HEK293 (cell line): ENCODE measurements around the gene NCR3LG1.

Source experiments
- CTCF ChIA-PET: fragments of 350-600 bp; formaldehyde crosslinking; extraction: SDS; loops from one replicate; lab custom pipeline; 2021; ENCODE audit warnings: antibody characterized with exemption; lab: Yijun Ruan, JAX
- POLR2A ChIA-PET: fragments of 300-600 bp; formaldehyde crosslinking; extraction: SDS; loops from one replicate; lab custom pipeline; 2020; ENCODE audit warnings: antibody characterized with exemption, inconsistent platforms; lab: Yijun Ruan, JAX
- H3K27ac ChIP-seq: fragments of 200-500 bp; sonication (Bioruptor generic); 2 replicates; pipeline ENCODE4 v1.5.1; 2014; ENCODE audit warnings: low read depth, low read length, control low read depth, inconsistent platforms; ENCODE audit errors: extremely low read depth
- H3K36me3 ChIP-seq, 2 experiments: fragments of 200-500 bp in 1 of 2; sonication (Bioruptor generic) in 1 of 2; 1 replicate in 1 of 2; 2 replicates in 1 of 2; pipeline ENCODE4 v1.5.1; 2014 to 2017; ENCODE audit warnings: inconsistent platforms in 2 of 2, low read length in 2 of 2; ENCODE audit not compliant: control insufficient read depth in 2 of 2, insufficient read depth in 1 of 2
- H3K4me1 ChIP-seq: fragments of 200-500 bp; sonication (Bioruptor generic); 2 replicates; pipeline ENCODE4 v1.5.1; 2014; ENCODE audit warnings: mild to moderate bottlenecking, low read length, inconsistent platforms; ENCODE audit not compliant: control insufficient read depth, insufficient read depth
- H3K4me3 ChIP-seq: 2 replicates; pipeline ENCODE4 v1.5.1; 2011; ENCODE audit warnings: low read depth, mild to moderate bottlenecking, control low read depth, low read length, moderate library complexity
- H3K9me3 ChIP-seq: fragments of 200-500 bp; sonication (Bioruptor generic); 2 replicates; pipeline ENCODE4 v1.5.1; 2014; ENCODE audit warnings: low read depth, low read length, inconsistent platforms; ENCODE audit not compliant: control insufficient read depth, insufficient read depth
- ATF2 ChIP-seq: fragments of 450-650 bp; formaldehyde crosslinking; IDR thresholded peaks from 2 replicates; pipeline ENCODE4 v1.5.1; 2016; ENCODE audit warnings: missing biosample characterization, missing genetic modification characterization, low read depth
- BCL11A ChIP-seq: fragments of 450-650 bp; formaldehyde crosslinking; IDR thresholded peaks from 2 replicates; pipeline ENCODE4 v1.5.1; 2016; ENCODE audit warnings: low read depth, missing biosample characterization, missing genetic modification characterization
- FEZF1 ChIP-seq: fragments of 450-650 bp; formaldehyde crosslinking; IDR thresholded peaks from 2 replicates; pipeline ENCODE4 v1.5.1; 2016; ENCODE audit warnings: missing biosample characterization, missing genetic modification characterization
- GLIS1 ChIP-seq: fragments of 450-650 bp; formaldehyde crosslinking; IDR thresholded peaks from 2 replicates; pipeline ENCODE4 v1.5.1; 2016; ENCODE audit warnings: missing biosample characterization, missing genetic modification characterization
- HIC1 ChIP-seq: fragments of 450-650 bp; formaldehyde crosslinking; IDR thresholded peaks from 2 replicates; pipeline ENCODE4 v1.5.1; 2016; ENCODE audit warnings: missing biosample characterization, missing genetic modification characterization
- PBX3 ChIP-seq: sonication (generic); formaldehyde crosslinking; IDR thresholded peaks from 2 replicates; pipeline ENCODE4 v1.8.1; 2022; ENCODE audit warnings: mild to moderate bottlenecking, moderate library complexity, missing genetic modification reagents
- PRDM10 ChIP-seq: fragments of 450-650 bp; formaldehyde crosslinking; IDR thresholded peaks from 2 replicates; pipeline ENCODE4 v1.5.1; 2016; ENCODE audit warnings: missing biosample characterization, missing genetic modification characterization
- SETDB1 ChIP-seq: IDR thresholded peaks from one replicate; pipeline ENCODE4 v1.6.1; 2017; ENCODE audit warnings: mild to moderate bottlenecking, low read length, moderate library complexity, mixed read lengths; ENCODE audit not compliant: insufficient read length
- TRIM28 ChIP-seq: IDR thresholded peaks from 2 replicates; pipeline ENCODE4 v1.6.1; 2011; ENCODE audit warnings: low read length, control low read depth, borderline replicate concordance
- ZNF10 ChIP-seq: fragments of 450-650 bp; formaldehyde crosslinking; IDR thresholded peaks from 2 replicates; pipeline ENCODE4 v1.5.1; 2017; ENCODE audit warnings: missing biosample characterization, missing genetic modification characterization
- ZNF133 ChIP-seq: fragments of 450-650 bp; formaldehyde crosslinking; IDR thresholded peaks from 2 replicates; pipeline ENCODE4 v1.5.1; 2016; ENCODE audit warnings: missing biosample characterization, missing genetic modification characterization
- ZNF174 ChIP-seq: fragments of 450-650 bp; formaldehyde crosslinking; IDR thresholded peaks from 2 replicates; pipeline ENCODE4 v1.5.0; 2017; ENCODE audit warnings: missing biosample characterization, mild to moderate bottlenecking, missing genetic modification characterization
- ZNF223 ChIP-seq: fragments of 450-650 bp; formaldehyde crosslinking; IDR thresholded peaks from 2 replicates; pipeline ENCODE4 v1.5.1; 2016; ENCODE audit warnings: missing biosample characterization, missing genetic modification characterization
- ZNF24 ChIP-seq: fragments of 450-650 bp; formaldehyde crosslinking; IDR thresholded peaks from 2 replicates; pipeline ENCODE4 v1.5.1; 2016; ENCODE audit warnings: missing biosample characterization, missing genetic modification characterization
- ZNF324 ChIP-seq: fragments of 450-650 bp; formaldehyde crosslinking; IDR thresholded peaks from 2 replicates; pipeline ENCODE4 v1.5.1; 2016; ENCODE audit warnings: missing biosample characterization, missing genetic modification characterization
- ZNF398 ChIP-seq: fragments of 450-650 bp; formaldehyde crosslinking; IDR thresholded peaks from 2 replicates; pipeline ENCODE4 v1.5.1; 2017; ENCODE audit warnings: missing biosample characterization, missing genetic modification characterization
- ZNF76 ChIP-seq: fragments of 450-650 bp; formaldehyde crosslinking; IDR thresholded peaks from 2 replicates; pipeline ENCODE4; 2016; ENCODE audit warnings: low read depth, missing biosample characterization, missing genetic modification characterization, borderline replicate concordance
- ZNF791 ChIP-seq: fragments of 450-650 bp; formaldehyde crosslinking; IDR thresholded peaks from 2 replicates; pipeline ENCODE4 v1.5.1; 2016; ENCODE audit warnings: missing biosample characterization, missing genetic modification characterization

Gene NCR3LG1

GRCh38 chr11:17343907-17344306, 7.7 kb upstream of the NCR3LG1 start:
- no peak overlapping the region for H3K27ac ChIP-seq
- TF ChIP-seq GLIS1, result peak; percentile 17; the same call in 1 of the 2 replicates
- TF ChIP-seq ZNF174, result no peak
- TF ChIP-seq, all 188 proteins: peak for 1
- Histone ChIP-seq H3K4me3 (no peak overlapping the region), H3K9me3 (no peaks in the 10 kb centered on the region), H3K4me1 (no peaks in the 10 kb centered on the region), H3K36me3 (no peaks in the 10 kb centered on the region)
- POLR2A ChIA-PET, result no interaction called here
- CTCF ChIA-PET, result interaction anchor here (2.2 kb wide), 1 partner anchor 10 kb away, joined by 12 read pairs; no protein-coding TSS in a partner anchor

GRCh38 chr11:17347676-17348075, 3.9 kb upstream of the NCR3LG1 start:
- no peaks in the 10 kb centered on the region for H3K4me1 ChIP-seq
- H3K36me3 ChIP-seq, result no peaks in the 10 kb centered on the region
- ChIA-PET POLR2A (no interaction called here), CTCF (interaction anchor here (1.0 kb wide), 1 partner anchor 70 kb away, joined by 3 read pairs; no protein-coding TSS in a partner anchor)
- TF ChIP-seq PBX3 (CRISPR knock-in tag) (no peak), ZNF398 (tag by site-specific recombination) (no peak), TRIM28 (no peak), ZNF10 (tag by site-specific recombination) (no peak)
- no peak overlapping the region for H3K27ac ChIP-seq
- H3K4me3 ChIP-seq, result no peak overlapping the region
- no peaks in the 10 kb centered on the region for H3K9me3 ChIP-seq

- POLR2A ChIA-PET, result no interaction called here
- Histone ChIP-seq H3K9me3 (no peaks in the 10 kb centered on the region), H3K27ac (no peak overlapping the region), H3K4me1 (no peaks in the 10 kb centered on the region), H3K36me3 (no peaks in the 10 kb centered on the region), H3K4me3 (no peak overlapping the region)
- CTCF ChIA-PET, result no interaction called here
- TF ChIP-seq SETDB1, result no peak
- TF ChIP-seq ZNF324 (tag by site-specific recombination), result no peak
- no peak for TF ChIP-seq PRDM10 (tag by site-specific recombination)
- no peak for TF ChIP-seq ZNF223 (tag by site-specific recombination)
- no peak for TF ChIP-seq FEZF1
- TF ChIP-seq ZNF76 (tag by site-specific recombination), result no peak
- TF ChIP-seq HIC1 (tag by site-specific recombination), result no peak
- no peak for TF ChIP-seq BCL11A
- no peak for TF ChIP-seq ZNF24 (tag by site-specific recombination)
- peak; percentile 69 for TF ChIP-seq ATF2 (tag by site-specific recombination)
- no peak for TF ChIP-seq ZNF398 (tag by site-specific recombination)
- TF ChIP-seq ZNF133, result no peak
- no peak for TF ChIP-seq ZNF791
Observed at GRCh38 chr11:17350455-17351171, 987 bp upstream of the NCR3LG1 start.
